ENCODE data around the gene SYNE2. TPM values are rescaled to one million over a fixed set of nuclear protein-coding genes. Genes with fewer than 3 reads are reported as not detected.

SYNE2 gene
- total RNA-seq, 2 experiments from 2014 or later = 150 to 212 TPM

GRCh38 chr14:64045091-64045490 lies 192.3 kb downstream of the SYNE2 start:
- Histone ChIP-seq H3K4me3 (ENCODE audit: low read depth, low read length, poor library complexity, severe bottlenecking) (no peak overlapping the region), H3K36me3 (ENCODE audit: insufficient read depth, low read length) (peaks cover 81% of the 10 kb centered on the region), H3K79me2 (ENCODE audit: insufficient read depth, low read depth, low read length) (no peaks in the 10 kb centered on the region), H3K27ac (ENCODE audit: low read depth, low read length, poor library complexity, severe bottlenecking) (no peak overlapping the region), H2AFZ (ENCODE audit: low read length) (no peak overlapping the region), H3K4me2 (ENCODE audit: low read length) (no peak overlapping the region), H4K20me1 (ENCODE audit: insufficient read depth, low read length) (no peaks in the 10 kb centered on the region), H3K4me1 (ENCODE audit: insufficient read depth, low read length, poor library complexity, severe bottlenecking) (no peaks in the 10 kb centered on the region), H3K9me3 (ENCODE audit: low read length) (0 out of 2 replicates have a peak, but pooled peaks cover 4% of the 10 kb centered on the region), H3K9me2 (ENCODE audit: insufficient read depth, low read length) (no peaks in the 10 kb centered on the region)
- intact Hi-C loops (cut with micrococcal nuclease; ENCODE audit: unreplicated experiment) = no loop called here
- BruUV-seq (replicated peaks) = no TSS peak
- no peak for DNase-seq (ENCODE audit: low spot score)
- ChIA-PET POLR2A (no interaction called here), CTCF (ENCODE audit: unreplicated experiment) (no interaction called here)
- no peak for TF ChIP-seq EZH2phosphoT487 (IDR thresholded peaks at IDR 0.05; ENCODE audit: borderline replicate concordance, low read depth, low read length)
- no peak for TF ChIP-seq CTCF (conservative IDR thresholded peaks at IDR 0.05; ENCODE audit: low read length)

- Histone ChIP-seq H4K20me1 (ENCODE audit: insufficient read depth, low read length) (no peaks in the 10 kb centered on the region), H3K9me3 (ENCODE audit: low read length) (0 out of 2 replicates have a peak, but pooled peaks cover 4% of the 10 kb centered on the region), H3K4me2 (ENCODE audit: low read length) (no peak overlapping the region), H3K4me3 (ENCODE audit: low read depth, low read length, poor library complexity, severe bottlenecking) (no peak overlapping the region), H3K36me3 (ENCODE audit: insufficient read depth, low read length) (peaks cover 94% of the 10 kb centered on the region), H3K4me1 (ENCODE audit: insufficient read depth, low read length, poor library complexity, severe bottlenecking) (no peaks in the 10 kb centered on the region), H2AFZ (ENCODE audit: low read length) (no peak overlapping the region), H3K9me2 (ENCODE audit: insufficient read depth, low read length) (no peaks in the 10 kb centered on the region), H3K79me2 (ENCODE audit: insufficient read depth, low read depth, low read length) (no peaks in the 10 kb centered on the region), H3K27ac (ENCODE audit: low read depth, low read length, poor library complexity, severe bottlenecking) (no peak overlapping the region)
- ChIA-PET POLR2A (interaction anchor here (0.6 kb wide), 1 partner anchor 480 kb away, joined by 4 read pairs; no protein-coding TSS in a partner anchor), CTCF (ENCODE audit: unreplicated experiment) (no interaction called here)
- intact Hi-C loops (cut with micrococcal nuclease; ENCODE audit: unreplicated experiment) = no loop called here
- DNase-seq (ENCODE audit: low spot score) = no peak
- no TSS peak for BruUV-seq (replicated peaks)
- TF ChIP-seq CTCF (conservative IDR thresholded peaks at IDR 0.05; ENCODE audit: low read length) (no peak), EZH2phosphoT487 (IDR thresholded peaks at IDR 0.05; ENCODE audit: borderline replicate concordance, low read depth, low read length) (no peak)
Measured at GRCh38 chr14:64049616-64050381, 197.0 kb downstream of the SYNE2 start.
